SU-DHL-6 (cell line): ENCODE measurements around the gene PRKAR1B.

Source experiments
- CTCF ChIP-seq: fragments of 200-600 bp; sonication (generic); IDR thresholded peaks from one replicate; pipeline ENCODE4 v1.5.1; 2017; ENCODE audit warnings: antibody characterized with exemption, mild to moderate bottlenecking, low read length, moderate library complexity; ENCODE audit not compliant: insufficient read depth, poor library complexity, severe bottlenecking
- EZH2phosphoT487 ChIP-seq: fragments of 200-600 bp; sonication (generic), shearing (Covaris generic); conservative IDR thresholded peaks from 2 replicates; pipeline ENCODE4 v1.6.1; 2018; ENCODE audit warnings: mild to moderate bottlenecking, antibody characterized with exemption, low read length, moderate library complexity, mixed read lengths

- TF ChIP-seq CTCF (no peak), EZH2phosphoT487 (no peak)
Measured at GRCh38 chr7:604001-604883, 122.8 kb downstream of the PRKAR1B start.
